WERI-Rb-1 (cell line): ENCODE data around the gene EPB42.
A peak's percentile ranks its signal among the peaks of the same experiment; 100 is the strongest.

Experiments
- DNase-seq: peaks from one replicate; pipeline ENCODE4 v3.0.0-alpha.2; 2020
- H3K27ac ChIP-seq: fragments of 250-450 bp; sonication (Bioruptor Pico); 2 replicates; pipeline ENCODE4 v1.5.1; 2020; ENCODE audit warnings: mild to moderate bottlenecking, moderate library complexity
- H3K27me3 ChIP-seq: fragments of 250-450 bp; sonication (Bioruptor Pico); 2 replicates; pipeline ENCODE4 v1.5.1; 2021; ENCODE audit warnings: mild to moderate bottlenecking, low read depth, moderate library complexity; ENCODE audit not compliant: insufficient read depth, severe bottlenecking
- H3K36me3 ChIP-seq: fragments of 250-450 bp; sonication (Bioruptor Pico); 2 replicates; pipeline ENCODE4 v1.5.1; 2020; ENCODE audit warnings: mild to moderate bottlenecking, moderate library complexity
- H3K4me3 ChIP-seq: 2 replicates; pipeline ENCODE4 v1.5.1; 2011; ENCODE audit warnings: low read depth, mild to moderate bottlenecking, control low read depth, low read length
- H3K9me3 ChIP-seq: fragments of 250-450 bp; sonication (Bioruptor Pico); 2 replicates; pipeline ENCODE4 v1.5.1; 2021; ENCODE audit warnings: mild to moderate bottlenecking, moderate library complexity; ENCODE audit not compliant: severe bottlenecking
- CTCF ChIP-seq: IDR thresholded peaks from 2 replicates; pipeline ENCODE4 v1.5.1; 2011; ENCODE audit warnings: low read depth, mild to moderate bottlenecking, control low read depth, inconsistent platforms, low read length

EPB42 gene

GRCh38 chr15:43219929-43220928 is 589 bp downstream of the EPB42 start:
- Histone ChIP-seq H3K4me3 (no peak overlapping the region), H3K9me3 (no peaks in the 10 kb centered on the region)
- no peak for DNase-seq

GRCh38 chr15:43218908-43219706 is 1.7 kb downstream of the EPB42 start:
- no peak overlapping the region for H3K4me3 ChIP-seq
- DNase-seq, result peak; percentile 34
- no peaks in the 10 kb centered on the region for H3K36me3 ChIP-seq
- H3K9me3 ChIP-seq, result no peaks in the 10 kb centered on the region
- no peak overlapping the region for H3K27ac ChIP-seq
- peak; percentile 46; the same call in 1 of the 2 replicates for TF ChIP-seq CTCF
- no peaks in the 10 kb centered on the region for H3K27me3 ChIP-seq

More at GRCh38 chr15:43219929-43220928, 589 bp downstream of the EPB42 start:
- Histone ChIP-seq H3K27me3 (no peaks in the 10 kb centered on the region), H3K36me3 (no peaks in the 10 kb centered on the region), H3K27ac (no peak overlapping the region)
- TF ChIP-seq CTCF, result no peak

DNA sequence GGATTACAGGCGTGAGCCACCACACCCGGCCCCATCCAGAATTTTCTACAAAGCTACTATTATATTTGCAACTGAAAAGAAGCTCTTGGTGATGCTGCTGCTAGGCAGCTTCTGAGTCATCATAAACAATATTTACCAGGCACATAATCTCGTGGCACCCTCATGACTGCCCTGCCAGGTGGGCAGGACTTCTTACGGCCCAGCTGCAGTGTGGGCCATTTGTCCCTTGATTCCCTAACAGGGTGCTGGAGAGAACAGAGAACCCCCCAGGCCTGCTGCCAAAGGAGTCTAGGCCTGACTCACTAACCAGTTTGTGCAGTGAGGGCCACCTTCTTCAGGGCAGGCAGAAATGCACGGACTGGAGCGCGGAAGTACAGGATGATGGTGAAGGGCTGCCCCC is 4.9 kb downstream of the EPB42 start:
- Histone ChIP-seq H3K9me3 (no peaks in the 10 kb centered on the region), H3K27me3 (no peaks in the 10 kb centered on the region), H3K27ac (no peak overlapping the region), H3K4me3 (no peak overlapping the region), H3K36me3 (no peaks in the 10 kb centered on the region)
- no peak for TF ChIP-seq CTCF
- no peak for DNase-seq

GRCh38 chr15:43214592-43215295 is 6.1 kb downstream of the EPB42 start:
- Histone ChIP-seq H3K27ac (no peak overlapping the region), H3K36me3 (no peaks in the 10 kb centered on the region), H3K9me3 (no peaks in the 10 kb centered on the region), H3K27me3 (no peaks in the 10 kb centered on the region), H3K4me3 (no peak overlapping the region)
- no peak for DNase-seq
- TF ChIP-seq CTCF, result no peak

DNA sequence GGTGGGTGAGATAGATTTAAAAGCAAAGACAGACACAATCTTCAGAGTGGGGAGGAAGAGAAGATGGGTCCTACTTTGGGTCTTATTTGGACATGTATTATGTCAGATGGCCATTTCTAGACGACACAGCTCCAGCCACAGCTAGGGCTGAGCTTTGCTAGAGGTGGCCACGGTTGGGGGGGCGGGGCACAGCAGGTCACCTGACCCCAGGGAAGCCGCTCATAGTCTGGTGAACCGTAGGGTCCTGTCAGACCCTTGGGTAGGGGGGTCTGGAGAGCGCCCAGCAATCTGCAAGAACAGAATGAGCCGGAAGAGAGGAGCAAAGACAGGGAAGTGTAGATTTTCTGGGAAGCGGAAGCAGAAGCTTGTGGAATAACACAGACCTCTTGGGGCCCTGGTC is 6.6 kb downstream of the EPB42 start:
- H3K9me3 ChIP-seq, result no peaks in the 10 kb centered on the region
- H3K36me3 ChIP-seq, result no peaks in the 10 kb centered on the region
- no peak overlapping the region for H3K4me3 ChIP-seq
- H3K27me3 ChIP-seq, result no peaks in the 10 kb centered on the region
- TF ChIP-seq CTCF, result no peak
- no peak overlapping the region for H3K27ac ChIP-seq
- no peak for DNase-seq
